Breast epithelium (tissue), 3 donors: Measurements from ENCODE around the gene TCN1.
"Not testable (repeated sequence)": the region's sequence is repeated elsewhere in the genome, so short reads cannot be mapped to it uniquely, and the experiment has no call there.

Source experiments
- POLR2A ChIP-seq: fragments of 450-650 bp; IDR thresholded peaks from one replicate; pipeline ENCODE4 v1.6.1; 2016; ENCODE audit warnings: antibody characterized with exemption, mild to moderate bottlenecking, moderate library complexity
- POLR2AphosphoS5 ChIP-seq, 3 donors: sonication (generic); formaldehyde crosslinking; IDR thresholded peaks; one replicate each; pipeline ENCODE4 v1.6.1; 2017; ENCODE audit warnings: antibody characterized with exemption in 3 of 3
- TF ChIP-seq, protein P1 (sequence below), 3 donors: fragments of 450-650 bp; IDR thresholded peaks; one replicate each; pipeline ENCODE4 v1.5.1; 2016 to 2017; ENCODE audit warnings: antibody characterized with exemption in 3 of 3, mild to moderate bottlenecking in 3 of 3, moderate library complexity in 3 of 3

GRCh38 chr11:59849551-59849950 is 16.7 kb downstream of the TCN1 start:
- not testable (repeated sequence) for TF ChIP-seq POLR2AphosphoS5 (IDR thresholded peaks at IDR 0.05); POLR2A
- TF ChIP-seq, protein P1, sequence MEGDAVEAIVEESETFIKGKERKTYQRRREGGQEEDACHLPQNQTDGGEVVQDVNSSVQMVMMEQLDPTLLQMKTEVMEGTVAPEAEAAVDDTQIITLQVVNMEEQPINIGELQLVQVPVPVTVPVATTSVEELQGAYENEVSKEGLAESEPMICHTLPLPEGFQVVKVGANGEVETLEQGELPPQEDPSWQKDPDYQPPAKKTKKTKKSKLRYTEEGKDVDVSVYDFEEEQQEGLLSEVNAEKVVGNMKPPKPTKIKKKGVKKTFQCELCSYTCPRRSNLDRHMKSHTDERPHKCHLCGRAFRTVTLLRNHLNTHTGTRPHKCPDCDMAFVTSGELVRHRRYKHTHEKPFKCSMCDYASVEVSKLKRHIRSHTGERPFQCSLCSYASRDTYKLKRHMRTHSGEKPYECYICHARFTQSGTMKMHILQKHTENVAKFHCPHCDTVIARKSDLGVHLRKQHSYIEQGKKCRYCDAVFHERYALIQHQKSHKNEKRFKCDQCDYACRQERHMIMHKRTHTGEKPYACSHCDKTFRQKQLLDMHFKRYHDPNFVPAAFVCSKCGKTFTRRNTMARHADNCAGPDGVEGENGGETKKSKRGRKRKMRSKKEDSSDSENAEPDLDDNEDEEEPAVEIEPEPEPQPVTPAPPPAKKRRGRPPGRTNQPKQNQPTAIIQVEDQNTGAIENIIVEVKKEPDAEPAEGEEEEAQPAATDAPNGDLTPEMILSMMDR (IDR thresholded peaks at IDR 0.05): not testable (repeated sequence)
